CD4-positive, alpha-beta T cell (primary cell): Measurements from ENCODE around the gene RRP8. TPM values are rescaled to one million over a fixed set of nuclear protein-coding genes. Genes with fewer than 3 reads are reported as not detected.

Experiments
- ATAC-seq: fragments of 200-7000 bp; cut with Tn5 transposase; one replicate; pipeline ENCODE4 v1.10.0; 2022; ENCODE audit warnings: mild to moderate bottlenecking; ENCODE audit not compliant: poor library complexity
- CTCF ChIA-PET: fragments of 350-600 bp; sonication (Branson Sonifier 250); formaldehyde crosslinking; loops from one replicate; lab custom pipeline; 2021; ENCODE audit warnings: antibody characterized with exemption, inconsistent platforms; lab: Charles Lee
- POLR2A ChIA-PET: fragments of 350-600 bp; sonication (Branson Sonifier 250); formaldehyde crosslinking; loops from one replicate; lab custom pipeline; 2021; ENCODE audit warnings: antibody characterized with exemption, inconsistent platforms; lab: Charles Lee
- DNase-seq, 14 experiments: peaks; one replicate each; pipeline ENCODE4 v3.0.0-alpha.2; 2013 to 2020; ENCODE audit warnings: mixed read lengths in 2 of 14
- H3K27ac ChIP-seq, 2 donors: one replicate each; pipeline versions ENCODE4 v1.5.1 to v1.7.0; 2013; ENCODE audit warnings: low read length in 2 of 2, low read depth in 1 of 2, mild to moderate bottlenecking in 1 of 2
- H3K27me3 ChIP-seq, 2 experiments: 1 replicate in 1 of 2; 2 replicates in 1 of 2; pipeline versions ENCODE4 v1.6.1 to v1.7.0; 2013; ENCODE audit warnings: low read length in 2 of 2, control low read depth in 1 of 2, mild to moderate bottlenecking in 1 of 2, moderate library complexity in 1 of 2; ENCODE audit not compliant: insufficient read depth in 2 of 2, control insufficient read depth in 1 of 2
- H3K36me3 ChIP-seq: one replicate; pipeline ENCODE4 v1.6.1; 2013; ENCODE audit warnings: low read length, control low read depth; ENCODE audit not compliant: insufficient read depth
- H3K4me1 ChIP-seq: one replicate; pipeline ENCODE4 v1.6.1; 2013; ENCODE audit warnings: low read length, control low read depth; ENCODE audit not compliant: insufficient read depth
- H3K4me3 ChIP-seq: one replicate; pipeline ENCODE4 v1.5.1; 2013; ENCODE audit warnings: mild to moderate bottlenecking, low read length, moderate library complexity
- H3K9me3 ChIP-seq, 2 experiments: 1 replicate in 1 of 2; 2 replicates in 1 of 2; pipeline versions ENCODE4 v1.6.1 to v1.7.0; 2013; ENCODE audit warnings: low read length in 2 of 2, mild to moderate bottlenecking in 2 of 2, control low read depth in 1 of 2, moderate library complexity in 1 of 2; ENCODE audit not compliant: control insufficient read depth in 1 of 2, insufficient read depth in 1 of 2
- H3K27ac Mint-ChIP-seq: one replicate; pipeline ENCODE4 v1.8.0; 2020; ENCODE audit warnings: mixed read lengths
- H3K27me3 Mint-ChIP-seq: one replicate; pipeline ENCODE4 v1.8.0; 2021; ENCODE audit warnings: mixed read lengths
- H3K36me3 Mint-ChIP-seq: one replicate; pipeline ENCODE4 v1.8.0; 2021; ENCODE audit warnings: low read depth, mixed read lengths
- H3K4me1 Mint-ChIP-seq: one replicate; pipeline ENCODE4 v1.8.0; 2021; ENCODE audit warnings: low read depth, mixed read lengths
- H3K4me3 Mint-ChIP-seq: one replicate; pipeline ENCODE4 v1.8.0; 2020; ENCODE audit warnings: mild to moderate bottlenecking, mixed read lengths
- H3K9me3 Mint-ChIP-seq: one replicate; pipeline ENCODE4 v1.8.0; 2020; ENCODE audit warnings: mixed read lengths
- CTCF ChIP-seq: fragments of 200-600 bp; IDR thresholded peaks from one replicate; pipeline ENCODE4 v1.8.0; 2022; ENCODE audit warnings: antibody characterized with exemption, mild to moderate bottlenecking
- intact Hi-C, 2 experiments: fragments of 100-400 bp; cut with DNase I in 1 of 2; cut with micrococcal nuclease in 1 of 2; formaldehyde crosslinking; loops; one replicate each; pipeline versions ENCODE4 v1.15.1 to v1.9.0; 2023 to 2025; cut with DNase I, micrococcal nuclease
- total RNA-seq, 174 experiments: library from RNA in 2 of 174; stranded (reverse) in 2 of 174; gene quantifications; one replicate each; pipeline ENCODE4 v1.2.3 and lab custom pipeline; 2021 to 2026

RRP8 gene
- total RNA-seq, 2 experiments from 2014 or later: 25.7 to 27.3 TPM

DNA sequence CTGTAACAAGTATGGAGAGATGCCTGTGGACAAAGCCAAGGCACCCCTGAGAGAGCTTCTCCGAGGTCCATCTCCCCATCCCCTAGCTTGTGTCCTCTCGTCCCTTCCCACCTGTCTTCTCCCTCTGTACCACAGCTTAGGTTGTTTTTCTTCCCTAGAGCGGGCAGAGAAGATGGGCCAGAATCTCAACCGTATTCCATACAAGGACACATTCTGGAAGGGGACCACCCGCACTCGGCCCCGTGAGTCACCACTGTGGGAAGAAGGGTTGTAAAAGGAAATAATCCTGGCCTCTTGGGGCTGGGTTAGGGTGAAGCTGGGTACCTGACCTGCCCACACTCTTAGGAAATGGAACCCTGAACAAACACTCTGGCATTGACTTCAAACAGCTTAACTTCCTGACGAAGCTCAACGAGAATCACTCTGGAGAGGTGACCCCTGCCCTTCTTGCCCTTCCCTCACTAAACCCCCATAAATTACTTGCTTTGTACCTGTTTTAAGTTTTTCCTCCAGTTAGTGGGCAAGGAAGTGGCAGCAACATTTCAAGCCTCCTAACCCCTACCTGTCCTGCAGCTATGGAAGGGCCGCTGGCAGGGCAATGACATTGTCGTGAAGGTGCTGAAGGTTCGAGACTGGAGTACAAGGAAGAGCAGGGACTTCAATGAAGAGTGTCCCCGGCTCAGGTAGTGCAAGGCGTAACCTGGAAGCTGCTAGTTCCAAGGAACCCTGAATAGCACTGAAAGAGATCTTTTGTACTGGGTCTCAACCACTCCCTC is 5.5 kb upstream of the RRP8 start:
- Histone ChIP-seq H3K36me3 (peaks cover 39% of the 10 kb centered on the region), H3K9me3 (no peaks in the 10 kb centered on the region), H3K4me3 (no peak overlapping the region), H3K27ac (peak overlapping the region in 1 of 2 donors; percentile 16), H3K27me3 (no peaks in the 10 kb centered on the region), H3K4me1 (peaks cover 78% of the 10 kb centered on the region)
- intact Hi-C loops: no loop called here
- Mint-ChIP-seq H3K27me3 (no peaks in the 10 kb centered on the region), H3K36me3 (peaks cover 48% of the 10 kb centered on the region), H3K4me1 (peaks cover 30% of the 10 kb centered on the region), H3K9me3 (no peaks in the 10 kb centered on the region), H3K4me3 (no peak overlapping the region), H3K27ac (peak overlapping the region; percentile 58)
- no peak for TF ChIP-seq CTCF
- DNase-seq: no peak
- no peak for ATAC-seq
- ChIA-PET POLR2A (interaction anchor here (1.1 to 2.0 kb wide), 2 partner anchors 10 to 75 kb away, joined by 5 to 6 read pairs; partner anchors contain the start of genes MRPL17 and TPP1), CTCF (interaction anchor here (1.6 kb wide), 1 partner anchor 74 kb away, joined by 5 read pairs; the partner anchor contains the start of gene MRPL17)

DNA sequence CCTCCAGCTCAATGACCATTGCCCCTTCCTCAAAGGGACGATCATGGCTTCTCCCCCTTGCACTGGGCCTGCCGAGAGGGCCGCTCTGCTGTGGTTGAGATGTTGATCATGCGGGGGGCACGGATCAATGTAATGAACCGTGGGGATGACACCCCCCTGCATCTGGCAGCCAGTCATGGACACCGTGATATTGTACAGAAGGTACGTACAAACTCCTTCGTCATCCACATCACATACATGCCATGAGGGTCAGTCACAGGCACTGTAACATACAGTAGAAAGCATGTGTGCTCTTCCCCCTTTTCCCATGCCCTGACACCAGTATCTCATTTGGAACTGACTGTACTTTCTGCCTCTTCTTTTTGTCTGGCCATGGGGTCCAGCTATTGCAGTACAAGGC is 4.6 kb upstream of the RRP8 start:
- Mint-ChIP-seq H3K9me3 (no peaks in the 10 kb centered on the region), H3K27ac (peak overlapping the region; percentile 58), H3K36me3 (peaks cover 48% of the 10 kb centered on the region), H3K27me3 (no peaks in the 10 kb centered on the region), H3K4me1 (peaks cover 30% of the 10 kb centered on the region), H3K4me3 (no peak overlapping the region)
- H3K27ac ChIP-seq: peak overlapping the region in 1 of 2 donors; percentile 16
- ChIA-PET CTCF (interaction anchor here (1.6 to 1.9 kb wide), 2 partner anchors 10 to 75 kb away, joined by 5 read pairs; partner anchors contain the start of gene MRPL17), POLR2A (interaction anchor here (1.1 to 2.0 kb wide), 2 partner anchors 11 to 76 kb away, joined by 5 to 6 read pairs; partner anchors contain the start of genes MRPL17 and TPP1)
- intact Hi-C loops: no loop called here
- peaks cover 38% of the 10 kb centered on the region for H3K36me3 ChIP-seq
- peaks cover 77% of the 10 kb centered on the region for H3K4me1 ChIP-seq
- no peak overlapping the region for H3K4me3 ChIP-seq
- no peak for ATAC-seq
- peak in 1 of 14 experiments; percentile 8 for DNase-seq
- no peak for TF ChIP-seq CTCF
- H3K9me3 ChIP-seq: no peaks in the 10 kb centered on the region
- no peaks in the 10 kb centered on the region for H3K27me3 ChIP-seq

- peaks cover 77% of the 10 kb centered on the region for H3K4me1 ChIP-seq
- ChIA-PET POLR2A (interaction anchor here (0.8 to 1.4 kb wide), 3 partner anchors 11 to 76 kb away, joined by 3 to 6 read pairs (median 6); partner anchors contain the start of genes MRPL17 and TPP1), CTCF (interaction anchor here (1.0 to 1.9 kb wide), 2 partner anchors 11 to 99 kb away, joined by 3 to 5 read pairs; no protein-coding TSS in a partner anchor)
- H3K27ac ChIP-seq: peak overlapping the region; percentile 8 to 56
- H3K4me3 ChIP-seq: no peak overlapping the region
- intact Hi-C loops: no loop called here
- ATAC-seq (no peak), DNase-seq (no peak)
- Mint-ChIP-seq H3K27ac (peak overlapping the region; percentile 58), H3K4me1 (peaks cover 30% of the 10 kb centered on the region), H3K36me3 (peaks cover 48% of the 10 kb centered on the region), H3K27me3 (no peaks in the 10 kb centered on the region), H3K4me3 (peak overlapping the region; percentile 69), H3K9me3 (no peaks in the 10 kb centered on the region)
- no peaks in the 10 kb centered on the region for H3K9me3 ChIP-seq
- no peaks in the 10 kb centered on the region for H3K27me3 ChIP-seq
- no peak for TF ChIP-seq CTCF
- peaks cover 38% of the 10 kb centered on the region for H3K36me3 ChIP-seq
Observed at GRCh38 chr11:6607190-6607795, 3.9 kb upstream of the RRP8 start.
